GM23248 (cell line): ENCODE measurements around the gene IL6R. TPM values are rescaled to one million over a fixed set of nuclear protein-coding genes. Genes with fewer than 3 reads are reported as not detected.

ENCODE experiments used
- DNase-seq: peaks from one replicate; pipeline ENCODE4 v3.0.0-alpha.2; 2015
- H2AFZ ChIP-seq: fragments of 200-600 bp; sonication (generic); 2 replicates; pipeline ENCODE4 v1.6.1; 2016; ENCODE audit warnings: antibody characterized with exemption
- H3F3A ChIP-seq: fragments of 200-600 bp; sonication (generic); 2 replicates; pipeline ENCODE4 v1.6.1; 2016; ENCODE audit warnings: mild to moderate bottlenecking, antibody characterized with exemption, mixed run types; ENCODE audit not compliant: insufficient read depth
- H3K27ac ChIP-seq: fragments of 200-600 bp; sonication (generic); 2 replicates; pipeline ENCODE4 v1.5.1; 2016; ENCODE audit warnings: mild to moderate bottlenecking
- H3K27me3 ChIP-seq: fragments of 200-600 bp; sonication (generic); replicated peaks from 2 replicates; pipeline ENCODE4 v1.6.1; 2016; ENCODE audit warnings: mild to moderate bottlenecking; ENCODE audit not compliant: insufficient read depth
- H3K36me3 ChIP-seq: fragments of 200-600 bp; sonication (generic); 2 replicates; pipeline ENCODE4 v1.6.1; 2016; ENCODE audit warnings: low read depth, mild to moderate bottlenecking
- H3K4me1 ChIP-seq: fragments of 200-600 bp; sonication (generic); 2 replicates; pipeline ENCODE4 v1.6.1; 2016; ENCODE audit warnings: mild to moderate bottlenecking; ENCODE audit not compliant: insufficient read depth
- H3K4me2 ChIP-seq: fragments of 200-600 bp; sonication (generic); one replicate; pipeline ENCODE4 v1.6.1; 2016; ENCODE audit warnings: mild to moderate bottlenecking; ENCODE audit not compliant: unreplicated experiment
- H3K4me3 ChIP-seq: fragments of 200-600 bp; sonication (generic); 2 replicates; pipeline ENCODE4 v1.5.1; 2016; ENCODE audit warnings: mild to moderate bottlenecking
- H3K79me2 ChIP-seq: fragments of 200-600 bp; sonication (generic); 2 replicates; pipeline ENCODE4 v1.6.1; 2016; ENCODE audit warnings: mild to moderate bottlenecking; ENCODE audit not compliant: insufficient read depth
- H3K9ac ChIP-seq: fragments of 200-600 bp; sonication (generic); 2 replicates; pipeline ENCODE4 v1.6.1; 2016; ENCODE audit warnings: mild to moderate bottlenecking
- H3K9me2 ChIP-seq: fragments of 200-600 bp; sonication (generic); 2 replicates; pipeline ENCODE4 v1.6.1; 2016; ENCODE audit warnings: mixed run types, mild to moderate bottlenecking, moderate library complexity; ENCODE audit not compliant: insufficient read depth
- H3K9me3 ChIP-seq: fragments of 200-600 bp; sonication (generic); one replicate; pipeline ENCODE4 v1.6.1; 2017; ENCODE audit warnings: low read depth
- H4K20me1 ChIP-seq: fragments of 200-600 bp; sonication (generic); 2 replicates; pipeline ENCODE4 v1.6.0; 2016; ENCODE audit not compliant: insufficient read depth
- EZH2 ChIP-seq: fragments of 200-600 bp; sonication (generic); IDR thresholded peaks from 2 replicates; pipeline ENCODE4 v1.6.1; 2018; ENCODE audit warnings: antibody characterized with exemption, mild to moderate bottlenecking; ENCODE audit not compliant: insufficient read depth, poor library complexity, severe bottlenecking
- EZH2phosphoT487 ChIP-seq: fragments of 200-600 bp; sonication (generic); IDR thresholded peaks from 2 replicates; pipeline ENCODE4 v1.6.1; 2018; ENCODE audit warnings: antibody characterized with exemption, moderate library complexity, mild to moderate bottlenecking, low read depth; ENCODE audit not compliant: insufficient read depth
- WGBS, 2 experiments: methylation state at CpG; one replicate each; pipeline ENCODE4 v1.1.6; 2015 to 2017; ENCODE audit warnings: low lambda C conversion rate in 2 of 2, low coverage in 1 of 2; ENCODE audit errors: missing lambda C conversion rate in 2 of 2; 5-methylcytosine and 5-hydroxymethylcytosine counted together
- in situ Hi-C: fragments of 300-500 bp; cut with MboI; formaldehyde crosslinking; loops from 2 replicates; pipeline ENCODE4 v1.15.0; 2020
- polyA plus RNA-seq: library from polyadenylated mRNA; unstranded; fragments of >200 nt; fragmentation: Nextera tagmentation; extraction: Ambion mirVana; gene quantifications from 2 replicates; pipeline ENCODE4 v1.2.1, GENCODE V29; 2016
- total RNA-seq: library from RNA; depleted of rRNA; stranded (reverse); fragments of >200 nt; shearing (Covaris generic); gene quantifications from 2 replicates; pipeline ENCODE4 v1.2.3, GENCODE V29; 2014

Gene IL6R
- total and polyA plus RNA-seq, 2 experiments from 2014 or later, result 2.1 to 8.8 TPM

DNA sequence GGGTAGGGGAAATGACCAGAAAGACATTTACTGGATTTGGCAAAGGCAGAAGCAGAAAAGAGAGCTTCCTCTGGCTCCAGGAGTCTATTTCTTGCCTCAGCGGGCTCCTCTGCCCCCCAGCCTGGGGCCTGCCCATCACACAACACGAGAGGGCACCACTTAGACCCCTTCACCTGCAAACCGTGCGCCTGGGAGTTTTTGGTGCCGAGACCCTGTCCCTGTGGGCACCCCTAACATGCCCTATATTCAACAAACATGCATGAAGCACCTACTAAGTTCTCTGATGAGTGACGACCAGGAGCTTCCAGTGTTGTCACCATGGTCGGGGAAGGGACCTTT lies 18.8 kb downstream of the IL6R start:
- Histone ChIP-seq H3F3A (peaks cover 19% of the 10 kb centered on the region), H3K9ac (peak overlapping the region; percentile 19; the same call in 1 of the 2 replicates)

GRCh38 chr1:154425172-154425571 lies 20.0 kb downstream of the IL6R start:
- no peaks in the 10 kb centered on the region for H3K27me3 ChIP-seq
- DNase-seq, result no peak
- H3K9me2 ChIP-seq, result no peaks in the 10 kb centered on the region
- TF ChIP-seq EZH2phosphoT487 (no peak), EZH2 (no peak)
- WGBS, 2 experiments, result 81 to 82% methylated on average over 6 of the region's 6 CpGs
- peaks cover 14% of the 10 kb centered on the region for H3F3A ChIP-seq
- H3K27ac ChIP-seq, result no peak overlapping the region
- H3K36me3 ChIP-seq, result no peaks in the 10 kb centered on the region
- no peak overlapping the region for H3K9ac ChIP-seq
- no peak overlapping the region for H3K4me2 ChIP-seq
- H3K9me3 ChIP-seq, result no peaks in the 10 kb centered on the region
- no peak overlapping the region for H3K4me3 ChIP-seq
- H3K79me2 ChIP-seq, result 0 out of 2 replicates have a peak, but pooled peaks cover 4% of the 10 kb centered on the region
- H3K4me1 ChIP-seq, result peaks cover 28% of the 10 kb centered on the region
- no peaks in the 10 kb centered on the region for H4K20me1 ChIP-seq
- no peak overlapping the region for H2AFZ ChIP-seq
- in situ Hi-C loops, result no loop called here

More for the DNA sequence above, 18.8 kb downstream of the IL6R start:
- in situ Hi-C loops, result no loop called here
- 37 to 45% methylated on average over 7 of the region's 7 CpGs for WGBS, 2 experiments
- Histone ChIP-seq H3K4me2 (peak overlapping the region; percentile 58), H4K20me1 (no peaks in the 10 kb centered on the region), H3K4me3 (peak overlapping the region; percentile 26; the same call in 1 of the 2 replicates), H3K4me1 (peaks cover 40% of the 10 kb centered on the region), H3K79me2 (0 out of 2 replicates have a peak, but pooled peaks cover 4% of the 10 kb centered on the region), H3K27me3 (no peaks in the 10 kb centered on the region), H2AFZ (0 out of 2 replicates have a peak overlapping the region, but pooled peaks have one; percentile 11), H3K27ac (peak overlapping the region; percentile 32), H3K9me2 (no peaks in the 10 kb centered on the region), H3K36me3 (no peaks in the 10 kb centered on the region), H3K9me3 (no peaks in the 10 kb centered on the region)
- DNase-seq, result no peak
- TF ChIP-seq EZH2, result no peak
- no peak for TF ChIP-seq EZH2phosphoT487

- DNase-seq, result no peak
- no peaks in the 10 kb centered on the region for H3K27me3 ChIP-seq
- H3F3A ChIP-seq, result peaks cover 29% of the 10 kb centered on the region
- H3K4me2 ChIP-seq, result no peak overlapping the region
- no peaks in the 10 kb centered on the region for H3K36me3 ChIP-seq
- no peak overlapping the region for H3K9ac ChIP-seq
- 0 out of 2 replicates have a peak, but pooled peaks cover 4% of the 10 kb centered on the region for H3K79me2 ChIP-seq
- no peaks in the 10 kb centered on the region for H4K20me1 ChIP-seq
- no peak overlapping the region for H3K4me3 ChIP-seq
- no peaks in the 10 kb centered on the region for H3K9me3 ChIP-seq
- TF ChIP-seq EZH2phosphoT487, result no peak
- no peak for TF ChIP-seq EZH2
- H2AFZ ChIP-seq, result no peak overlapping the region
- 76 to 77% methylated on average over 8 of the region's 8 CpGs for WGBS, 2 experiments
- H3K9me2 ChIP-seq, result no peaks in the 10 kb centered on the region
- H3K27ac ChIP-seq, result no peak overlapping the region
- in situ Hi-C loops, result no loop called here
- H3K4me1 ChIP-seq, result peaks cover 29% of the 10 kb centered on the region
Measured at GRCh38 chr1:154427173-154428139, 22.3 kb downstream of the IL6R start.

DNA sequence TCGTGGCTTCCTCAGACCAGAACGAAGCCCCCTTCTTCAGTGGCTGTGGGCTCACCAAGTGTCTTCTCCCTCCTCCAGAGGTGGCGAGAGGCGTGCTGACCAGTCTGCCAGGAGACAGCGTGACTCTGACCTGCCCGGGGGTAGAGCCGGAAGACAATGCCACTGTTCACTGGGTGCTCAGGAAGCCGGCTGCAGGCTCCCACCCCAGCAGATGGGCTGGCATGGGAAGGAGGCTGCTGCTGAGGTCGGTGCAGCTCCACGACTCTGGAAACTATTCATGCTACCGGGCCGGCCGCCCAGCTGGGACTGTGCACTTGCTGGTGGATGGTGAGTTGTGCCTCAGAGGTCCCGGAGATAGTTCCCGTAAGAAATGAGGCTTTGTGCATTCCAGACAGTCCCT lies 24.0 kb downstream of the IL6R start:
- H3K4me2 ChIP-seq, result no peak overlapping the region
- no peaks in the 10 kb centered on the region for H4K20me1 ChIP-seq
- WGBS, 2 experiments, result 78 to 82% methylated on average over 15 of the region's 15 CpGs
- H3K27me3 ChIP-seq, result no peaks in the 10 kb centered on the region
- no peaks in the 10 kb centered on the region for H3K9me2 ChIP-seq
- no peak for DNase-seq
- H3K79me2 ChIP-seq, result 0 out of 2 replicates have a peak, but pooled peaks cover 4% of the 10 kb centered on the region
- H3F3A ChIP-seq, result peaks cover 31% of the 10 kb centered on the region
- H3K9me3 ChIP-seq, result no peaks in the 10 kb centered on the region
- in situ Hi-C loops, result no loop called here
- no peak for TF ChIP-seq EZH2phosphoT487
- no peak for TF ChIP-seq EZH2
- H3K4me1 ChIP-seq, result peaks cover 30% of the 10 kb centered on the region
- H3K27ac ChIP-seq, result no peak overlapping the region
- no peaks in the 10 kb centered on the region for H3K36me3 ChIP-seq
- no peak overlapping the region for H2AFZ ChIP-seq
- H3K4me3 ChIP-seq, result no peak overlapping the region
- H3K9ac ChIP-seq, result no peak overlapping the region
